Ectodermal cell (in vitro differentiated cells): ENCODE data around the gene CCDC148.
"Not testable (repeated sequence)": the region's sequence is repeated elsewhere in the genome, so short reads cannot be mapped to it uniquely, and the experiment has no call there.

Experiments used
- H3K27ac ChIP-seq: 2 replicates; pipeline ENCODE4 v1.7.0; 2013; ENCODE audit warnings: mild to moderate bottlenecking, low read depth, low read length; ENCODE audit not compliant: insufficient read depth, poor library complexity, severe bottlenecking
- H3K27me3 ChIP-seq: 2 replicates; pipeline ENCODE4 v1.7.0; 2013; ENCODE audit warnings: mild to moderate bottlenecking, low read length; ENCODE audit not compliant: insufficient read depth, control insufficient read depth, poor library complexity, severe bottlenecking
- H3K36me3 ChIP-seq: one replicate; pipeline ENCODE4 v1.7.0; 2013; ENCODE audit warnings: low read length; ENCODE audit not compliant: control insufficient read depth, insufficient read depth
- H3K4me1 ChIP-seq: one replicate; pipeline ENCODE4 v1.7.0; 2013; ENCODE audit warnings: low read length; ENCODE audit not compliant: control insufficient read depth, insufficient read depth
- H3K4me3 ChIP-seq: 2 replicates; pipeline ENCODE4 v1.7.0; 2013; ENCODE audit warnings: low read depth, low read length, control low read depth; ENCODE audit not compliant: insufficient read depth
- H3K9me3 ChIP-seq: 2 replicates; pipeline ENCODE4 v1.7.0; 2013; ENCODE audit warnings: mild to moderate bottlenecking, low read length, moderate library complexity; ENCODE audit not compliant: control insufficient read depth
- WGBS, 2 experiments: methylation state at CpG; one replicate each; pipeline ENCODE4 v1.1.7; 2013; ENCODE audit warnings: missing lambda C conversion rate in 2 of 2; 5-methylcytosine and 5-hydroxymethylcytosine counted together

CCDC148 gene

GRCh38 chr2:158484892-158485556 lies 28.5 kb upstream of the CCDC148 start:
- no peaks in the 10 kb centered on the region for H3K9me3 ChIP-seq
- H3K27ac ChIP-seq: no peak overlapping the region
- WGBS, 2 experiments: 91 to 93% methylated on average over 8 of the region's 8 CpGs
- no peaks in the 10 kb centered on the region for H3K36me3 ChIP-seq
- H3K4me3 ChIP-seq: no peak overlapping the region
- H3K4me1 ChIP-seq: peaks cover 20% of the 10 kb centered on the region
- H3K27me3 ChIP-seq: no peaks in the 10 kb centered on the region

- Histone ChIP-seq H3K9me3 (no peaks in the 10 kb centered on the region), H3K4me1 (peaks cover 9% of the 10 kb centered on the region), H3K36me3 (no peaks in the 10 kb centered on the region), H3K27me3 (no peaks in the 10 kb centered on the region), H3K27ac (no peak overlapping the region), H3K4me3 (no peak overlapping the region)
Measured at GRCh38 chr2:158482594-158482993, 26.0 kb upstream of the CCDC148 start.

- no peaks in the 10 kb centered on the region for H3K36me3 ChIP-seq
- H3K4me3 ChIP-seq: no peak overlapping the region
- no peaks in the 10 kb centered on the region for H3K27me3 ChIP-seq
- H3K4me1 ChIP-seq: no peaks in the 10 kb centered on the region
- H3K27ac ChIP-seq: no peak overlapping the region
- 100% methylated on average over 1 of the region's 1 CpG; no CpG with 5 or more reads in 1 of the 2 experiments for WGBS, 2 experiments
- H3K9me3 ChIP-seq: no peaks in the 10 kb centered on the region
Measured at GRCh38 chr2:158481116-158481515, 24.6 kb upstream of the CCDC148 start.

GRCh38 chr2:158478816-158479215 lies 22.3 kb upstream of the CCDC148 start:
- Histone ChIP-seq H3K4me3 (no peak overlapping the region), H3K9me3 (no peaks in the 10 kb centered on the region), H3K36me3 (no peaks in the 10 kb centered on the region), H3K27me3 (no peaks in the 10 kb centered on the region), H3K27ac (no peak overlapping the region), H3K4me1 (peaks cover 4% of the 10 kb centered on the region)
- WGBS, 2 experiments: no CpG with 5 or more reads among the region's 1 CpG

GRCh38 chr2:158478237-158478636 lies 21.7 kb upstream of the CCDC148 start:
- H3K27ac ChIP-seq: no peak overlapping the region
- H3K36me3 ChIP-seq: no peaks in the 10 kb centered on the region
- no peaks in the 10 kb centered on the region for H3K9me3 ChIP-seq
- H3K27me3 ChIP-seq: no peaks in the 10 kb centered on the region
- no peak overlapping the region for H3K4me3 ChIP-seq
- WGBS, 2 experiments: 97 to 98% methylated on average over 5 to 6 of the region's 6 CpGs
- peaks cover 5% of the 10 kb centered on the region for H3K4me1 ChIP-seq

- peaks cover 5% of the 10 kb centered on the region for H3K4me1 ChIP-seq
- H3K9me3 ChIP-seq: no peaks in the 10 kb centered on the region
- WGBS, 2 experiments: 89 to 91% methylated on average over 3 of the region's 3 CpGs
- no peak overlapping the region for H3K27ac ChIP-seq
- H3K4me3 ChIP-seq: no peak overlapping the region
- no peaks in the 10 kb centered on the region for H3K27me3 ChIP-seq
- no peaks in the 10 kb centered on the region for H3K36me3 ChIP-seq
Measured at GRCh38 chr2:158477202-158477601, 20.6 kb upstream of the CCDC148 start.

GRCh38 chr2:158474526-158475011 lies 18.0 kb upstream of the CCDC148 start:
- H3K4me3 ChIP-seq, H3K4me1 ChIP-seq, H3K36me3 ChIP-seq, H3K9me3 ChIP-seq, H3K27me3 ChIP-seq, H3K27ac ChIP-seq: not testable (repeated sequence)
- 76 to 84% methylated on average over 3 of the region's 3 CpGs for WGBS, 2 experiments

- Histone ChIP-seq H3K4me1 (peaks cover 5% of the 10 kb centered on the region), H3K27me3 (no peaks in the 10 kb centered on the region), H3K36me3 (no peaks in the 10 kb centered on the region), H3K4me3 (no peak overlapping the region), H3K9me3 (no peaks in the 10 kb centered on the region), H3K27ac (no peak overlapping the region)
- WGBS, 2 experiments: 56 to 59% methylated on average over 7 of the region's 8 CpGs
Measured at GRCh38 chr2:158473719-158474392, 17.3 kb upstream of the CCDC148 start.

- H3K4me3 ChIP-seq, H3K27me3 ChIP-seq, H3K36me3 ChIP-seq, H3K9me3 ChIP-seq, H3K4me1 ChIP-seq, H3K27ac ChIP-seq: not testable (repeated sequence)
- 85 to 96% methylated on average over 3 of the region's 3 CpGs for WGBS, 2 experiments
Measured at GRCh38 chr2:158473300-158473699, 16.7 kb upstream of the CCDC148 start.

- WGBS, 2 experiments: 91 to 98% methylated on average over 2 to 3 of the region's 3 CpGs
- not testable (repeated sequence) for H3K4me1 ChIP-seq, H3K36me3 ChIP-seq, H3K27me3 ChIP-seq, H3K27ac ChIP-seq, H3K9me3 ChIP-seq, H3K4me3 ChIP-seq
Measured at GRCh38 chr2:158472829-158473228, 16.3 kb upstream of the CCDC148 start.
